HepG2 (cell line): ENCODE results near the gene BST2. TPM values are rescaled to one million over a fixed set of nuclear protein-coding genes. Genes with fewer than 3 reads are reported as not detected.

Source experiments
- AKAP8 ChIP-seq: sonication (generic); formaldehyde crosslinking; IDR thresholded peaks from 2 replicates; pipeline ENCODE4 v1.5.1; 2020; ENCODE audit warnings: mild to moderate bottlenecking, missing genetic modification reagents
- MYC ChIP-seq: sonication (generic); formaldehyde crosslinking; IDR thresholded peaks from 2 replicates; pipeline ENCODE4 v1.9.0; 2021; ENCODE audit warnings: missing genetic modification reagents, borderline replicate concordance
- RBM22 ChIP-seq: fragments of 200-400 bp; formaldehyde crosslinking; optimal IDR thresholded peaks from 2 replicates; pipeline ENCODE3; 2017; ENCODE audit warnings: mild to moderate bottlenecking, low read length, moderate library complexity
- ZC3H13 ChIP-seq: sonication (generic); formaldehyde crosslinking; IDR thresholded peaks from 2 replicates; pipeline ENCODE4 v1.8.1; 2023; ENCODE audit warnings: mild to moderate bottlenecking, missing genetic modification reagents, moderate library complexity
- ZNF225 ChIP-seq: sonication (generic); formaldehyde crosslinking; IDR thresholded peaks from 2 replicates; pipeline ENCODE4 v1.4.0; 2020; ENCODE audit warnings: mild to moderate bottlenecking, missing genetic modification reagents
- ZNF773 ChIP-seq: sonication (generic); formaldehyde crosslinking; IDR thresholded peaks from 2 replicates; pipeline ENCODE4 v1.4.0; 2020; ENCODE audit warnings: missing genetic modification reagents, borderline replicate concordance
- ZNF782 ChIP-seq: sonication (generic); formaldehyde crosslinking; IDR thresholded peaks from 2 replicates; pipeline ENCODE4 v1.4.0; 2020; ENCODE audit warnings: missing genetic modification reagents, mild to moderate bottlenecking, borderline replicate concordance
- ZNF850 ChIP-seq: sonication (generic); formaldehyde crosslinking; conservative IDR thresholded peaks from 2 replicates; pipeline ENCODE4 v1.9.0; 2021; ENCODE audit warnings: mild to moderate bottlenecking, missing genetic modification reagents
- polyA plus RNA-seq, 8 experiments: library from polyadenylated mRNA; depleted of rRNA in 3 of 8; stranded (reverse) in 7 of 8; unstranded in 1 of 8; fragments of >200 nt; fragmentation: Illumina TruSeq in 4 of 8; extraction: Trizol in 4 of 8; gene quantifications; 2 replicates each; pipeline versions ENCODE4 v1.2.1 to v1.2.3, GENCODE V29; 2011 to 2016; ENCODE audit warnings: low read depth in 4 of 8, missing spikeins in 1 of 8, mixed read lengths in 1 of 8; ENCODE audit not compliant: insufficient read depth in 1 of 8
- total RNA-seq, 5 experiments: library from RNA; depleted of rRNA; stranded (reverse); fragments of >200 nt; fragmentation: Illumina TruSeq; extraction: Trizol; gene quantifications; 2 replicates each; pipeline ENCODE4 v1.2.3, GENCODE V29; 2016; ENCODE audit warnings: low read depth in 1 of 5
- TF ChIP-seq, protein P1 (sequence below): sonication (generic); formaldehyde crosslinking; IDR thresholded peaks from 2 replicates; pipeline ENCODE4 v1.4.0; 2020; ENCODE audit warnings: mild to moderate bottlenecking, missing genetic modification reagents
- TF ChIP-seq, protein P2 (sequence below): sonication (generic); formaldehyde crosslinking; IDR thresholded peaks from 2 replicates; pipeline ENCODE4 v1.5.0; 2020; ENCODE audit warnings: mild to moderate bottlenecking, missing genetic modification reagents
- TF ChIP-seq, protein P3 (sequence below): sonication (generic); formaldehyde crosslinking; IDR thresholded peaks from 2 replicates; pipeline ENCODE4 v1.5.0; 2020; ENCODE audit warnings: missing genetic modification reagents
- TF ChIP-seq, protein P4 (sequence below), 2 experiments: sonication (generic) in 1 of 2; formaldehyde crosslinking in 1 of 2; IDR thresholded peaks; 2 replicates each; pipeline versions ENCODE4 v1.5.1 to v1.6.1; 2011 to 2020; ENCODE audit warnings: borderline replicate concordance in 1 of 2, low read depth in 1 of 2, low read length in 1 of 2, mild to moderate bottlenecking in 1 of 2, missing genetic modification reagents in 1 of 2, moderate library complexity in 1 of 2

The BST2 gene
- total and polyA plus RNA-seq, 2 of the 13 experiments (the other 11 are each of a cell fraction or from before 2014, with no cell fraction given): 58.8 to 93.8 TPM

DNA sequence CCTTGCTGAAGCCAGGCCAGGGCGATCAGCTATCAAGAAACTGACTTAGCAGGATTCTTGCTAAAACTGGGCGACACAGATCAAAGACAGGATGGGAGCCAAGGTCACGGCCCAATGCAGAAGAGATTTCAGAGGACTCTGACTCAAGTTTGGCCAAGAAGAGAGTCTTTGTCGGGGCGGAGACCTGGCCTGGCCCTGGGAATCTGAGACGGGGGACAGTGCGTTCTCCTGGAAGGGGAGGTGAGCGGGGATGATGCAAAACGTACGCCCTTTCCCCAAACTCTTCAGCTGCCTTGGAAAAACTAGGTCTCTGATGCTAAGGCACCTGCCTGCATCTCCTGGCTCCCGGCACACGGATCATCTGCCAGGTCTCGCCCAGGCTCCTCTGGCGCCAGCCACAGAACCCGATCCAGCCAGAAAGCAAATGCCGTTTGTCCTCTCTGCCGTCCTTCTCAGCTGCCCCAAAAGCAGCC is 24.2 kb upstream of the BST2 start (continued):
- TF ChIP-seq, protein P1, sequence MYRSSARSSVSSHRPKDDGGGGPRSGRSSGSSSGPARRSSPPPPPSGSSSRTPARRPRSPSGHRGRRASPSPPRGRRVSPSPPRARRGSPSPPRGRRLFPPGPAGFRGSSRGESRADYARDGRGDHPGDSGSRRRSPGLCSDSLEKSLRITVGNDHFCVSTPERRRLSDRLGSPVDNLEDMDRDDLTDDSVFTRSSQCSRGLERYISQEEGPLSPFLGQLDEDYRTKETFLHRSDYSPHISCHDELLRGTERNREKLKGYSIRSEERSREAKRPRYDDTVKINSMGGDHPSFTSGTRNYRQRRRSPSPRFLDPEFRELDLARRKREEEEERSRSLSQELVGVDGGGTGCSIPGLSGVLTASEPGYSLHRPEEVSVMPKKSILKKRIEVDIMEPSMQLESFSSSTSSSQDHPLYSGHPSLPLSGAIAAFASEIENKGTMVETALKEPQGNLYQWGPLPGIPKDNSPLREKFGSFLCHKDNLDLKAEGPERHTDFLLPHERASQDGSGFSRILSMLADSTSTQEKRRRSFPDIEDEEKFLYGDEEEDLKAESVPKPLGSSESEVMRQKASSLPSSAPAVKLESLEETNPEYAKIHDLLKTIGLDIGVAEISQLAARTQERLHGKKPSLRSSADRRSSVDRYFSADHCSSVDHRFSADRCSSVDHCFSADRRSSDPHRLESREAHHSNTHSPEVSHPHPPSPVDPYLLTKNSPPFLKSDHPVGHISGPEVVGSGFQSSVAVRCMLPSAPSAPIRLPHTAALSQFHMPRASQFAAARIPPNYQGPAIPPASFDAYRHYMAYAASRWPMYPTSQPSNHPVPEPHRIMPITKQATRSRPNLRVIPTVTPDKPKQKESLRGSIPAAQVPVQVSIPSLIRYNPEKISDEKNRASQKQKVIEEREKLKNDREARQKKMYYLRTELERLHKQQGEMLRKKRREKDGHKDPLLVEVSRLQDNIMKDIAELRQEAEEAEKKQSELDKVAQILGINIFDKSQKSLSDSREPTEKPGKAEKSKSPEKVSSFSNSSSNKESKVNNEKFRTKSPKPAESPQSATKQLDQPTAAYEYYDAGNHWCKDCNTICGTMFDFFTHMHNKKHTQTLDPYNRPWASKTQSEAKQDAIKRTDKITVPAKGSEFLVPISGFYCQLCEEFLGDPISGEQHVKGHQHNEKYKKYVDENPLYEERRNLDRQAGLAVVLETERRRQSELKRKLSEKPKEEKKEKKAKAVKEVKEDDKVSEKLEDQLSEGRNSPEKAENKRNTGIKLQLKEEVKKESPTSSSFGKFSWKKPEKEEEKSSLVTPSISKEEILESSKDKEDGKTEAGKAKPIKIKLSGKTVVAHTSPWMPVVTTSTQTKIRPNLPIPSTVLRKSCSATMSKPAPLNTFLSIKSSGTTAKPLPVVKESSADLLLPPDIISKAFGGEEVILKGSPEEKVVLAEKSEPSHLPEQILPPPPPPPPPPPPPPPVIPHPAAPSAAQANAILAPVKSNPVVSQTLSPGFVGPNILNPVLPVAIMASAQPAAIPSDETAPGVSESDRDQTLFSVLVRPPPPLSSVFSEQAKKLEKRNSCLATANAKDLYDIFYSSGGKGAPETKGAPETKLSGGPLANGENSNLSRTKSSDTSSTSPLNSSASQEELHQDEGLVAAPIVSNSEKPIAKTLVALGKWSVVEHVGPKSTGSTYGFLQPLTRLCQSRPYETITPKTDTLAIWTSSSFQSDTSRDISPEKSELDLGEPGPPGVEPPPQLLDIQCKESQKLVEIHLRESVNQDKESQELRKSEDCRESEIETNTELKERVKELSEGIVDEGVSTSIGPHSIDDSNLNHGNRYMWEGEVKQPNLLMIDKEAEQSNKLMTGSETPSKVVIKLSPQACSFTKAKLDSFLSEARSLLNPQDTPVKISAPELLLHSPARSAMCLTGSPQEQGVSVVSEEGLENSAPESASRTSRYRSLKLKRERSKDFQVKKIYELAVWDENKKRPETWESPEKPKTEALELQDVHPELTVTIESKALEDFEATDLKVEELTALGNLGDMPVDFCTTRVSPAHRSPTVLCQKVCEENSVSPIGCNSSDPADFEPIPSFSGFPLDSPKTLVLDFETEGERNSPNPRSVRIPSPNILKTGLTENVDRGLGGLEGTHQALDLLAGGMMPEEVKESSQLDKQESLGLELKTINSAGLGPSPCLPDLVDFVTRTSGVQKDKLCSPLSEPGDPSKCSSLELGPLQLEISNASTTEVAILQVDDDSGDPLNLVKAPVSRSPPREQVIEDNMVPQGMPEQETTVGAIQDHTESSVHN (CRISPR knock-in tag): no peak
- TF ChIP-seq, protein P2, sequence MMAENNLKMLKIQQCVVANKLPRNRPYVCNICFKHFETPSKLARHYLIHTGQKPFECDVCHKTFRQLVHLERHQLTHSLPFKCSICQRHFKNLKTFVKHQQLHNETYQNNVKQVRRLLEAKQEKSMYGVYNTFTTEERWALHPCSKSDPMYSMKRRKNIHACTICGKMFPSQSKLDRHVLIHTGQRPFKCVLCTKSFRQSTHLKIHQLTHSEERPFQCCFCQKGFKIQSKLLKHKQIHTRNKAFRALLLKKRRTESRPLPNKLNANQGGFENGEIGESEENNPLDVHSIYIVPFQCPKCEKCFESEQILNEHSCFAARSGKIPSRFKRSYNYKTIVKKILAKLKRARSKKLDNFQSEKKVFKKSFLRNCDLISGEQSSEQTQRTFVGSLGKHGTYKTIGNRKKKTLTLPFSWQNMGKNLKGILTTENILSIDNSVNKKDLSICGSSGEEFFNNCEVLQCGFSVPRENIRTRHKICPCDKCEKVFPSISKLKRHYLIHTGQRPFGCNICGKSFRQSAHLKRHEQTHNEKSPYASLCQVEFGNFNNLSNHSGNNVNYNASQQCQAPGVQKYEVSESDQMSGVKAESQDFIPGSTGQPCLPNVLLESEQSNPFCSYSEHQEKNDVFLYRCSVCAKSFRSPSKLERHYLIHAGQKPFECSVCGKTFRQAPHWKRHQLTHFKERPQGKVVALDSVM (CRISPR knock-in tag): no peak
- TF ChIP-seq, protein P3, sequence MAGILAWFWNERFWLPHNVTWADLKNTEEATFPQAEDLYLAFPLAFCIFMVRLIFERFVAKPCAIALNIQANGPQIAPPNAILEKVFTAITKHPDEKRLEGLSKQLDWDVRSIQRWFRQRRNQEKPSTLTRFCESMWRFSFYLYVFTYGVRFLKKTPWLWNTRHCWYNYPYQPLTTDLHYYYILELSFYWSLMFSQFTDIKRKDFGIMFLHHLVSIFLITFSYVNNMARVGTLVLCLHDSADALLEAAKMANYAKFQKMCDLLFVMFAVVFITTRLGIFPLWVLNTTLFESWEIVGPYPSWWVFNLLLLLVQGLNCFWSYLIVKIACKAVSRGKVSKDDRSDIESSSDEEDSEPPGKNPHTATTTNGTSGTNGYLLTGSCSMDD (CRISPR knock-in tag): no peak
- TF ChIP-seq ZNF225 (CRISPR knock-in tag) (no peak), ZNF773 (CRISPR knock-in tag) (no peak), AKAP8 (no peak), MYC (no peak), RBM22 (no peak), ZNF850 (CRISPR knock-in tag) (no peak), ZNF782 (CRISPR knock-in tag) (no peak), ZC3H13 (no peak)
- TF ChIP-seq, protein P4, sequence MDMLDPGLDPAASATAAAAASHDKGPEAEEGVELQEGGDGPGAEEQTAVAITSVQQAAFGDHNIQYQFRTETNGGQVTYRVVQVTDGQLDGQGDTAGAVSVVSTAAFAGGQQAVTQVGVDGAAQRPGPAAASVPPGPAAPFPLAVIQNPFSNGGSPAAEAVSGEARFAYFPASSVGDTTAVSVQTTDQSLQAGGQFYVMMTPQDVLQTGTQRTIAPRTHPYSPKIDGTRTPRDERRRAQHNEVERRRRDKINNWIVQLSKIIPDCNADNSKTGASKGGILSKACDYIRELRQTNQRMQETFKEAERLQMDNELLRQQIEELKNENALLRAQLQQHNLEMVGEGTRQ (IDR thresholded peaks at IDR 0.05; ENCODE audit: low read depth, low read length): no peak
- TF ChIP-seq, protein P4 (CRISPR knock-in tag; IDR thresholded peaks at IDR 0.05; ENCODE audit: borderline replicate concordance): no peak
